ENCODE measurements around the gene HORMAD2.

HORMAD2 gene

GRCh38 chr22:30104501-30105156 lies 24.4 kb downstream of the HORMAD2 start:
- no peak for DNase-seq

GRCh38 chr22:30105483-30105882 lies 25.2 kb downstream of the HORMAD2 start:
- DNase-seq, result no peak

GRCh38 chr22:30113494-30113893 lies 33.2 kb downstream of the HORMAD2 start:
- no peak for DNase-seq

- DNase-seq, result no peak
Observed at GRCh38 chr22:30114361-30114760, 34.1 kb downstream of the HORMAD2 start.

GRCh38 chr22:30115705-30116104 lies 35.4 kb downstream of the HORMAD2 start:
- DNase-seq, result no peak

GRCh38 chr22:30116362-30117117 lies 36.3 kb downstream of the HORMAD2 start:
- no peak for DNase-seq

GRCh38 chr22:30117256-30117655 lies 37.0 kb downstream of the HORMAD2 start:
- no peak for DNase-seq

- DNase-seq, result no peak
Observed at GRCh38 chr22:30118291-30118690, 38.0 kb downstream of the HORMAD2 start.

- DNase-seq, result no peak
Observed at GRCh38 chr22:30121960-30122359, 41.7 kb downstream of the HORMAD2 start.

- DNase-seq, result no peak
Observed at GRCh38 chr22:30123463-30123862, 43.2 kb downstream of the HORMAD2 start.

- no peak for DNase-seq
Observed at GRCh38 chr22:30127749-30128166, 47.5 kb downstream of the HORMAD2 start.

GRCh38 chr22:30128511-30128910 lies 48.2 kb downstream of the HORMAD2 start:
- no peak for DNase-seq

GRCh38 chr22:30129636-30130035 lies 49.4 kb downstream of the HORMAD2 start:
- no peak for DNase-seq

- no peak for DNase-seq
Observed at GRCh38 chr22:30132290-30132996, 52.2 kb downstream of the HORMAD2 start.

- no peak for DNase-seq
Observed at GRCh38 chr22:30140414-30140813, 60.1 kb downstream of the HORMAD2 start.

GRCh38 chr22:30143265-30143664 lies 63.0 kb downstream of the HORMAD2 start:
- no peak for DNase-seq

GRCh38 chr22:30144391-30144790 lies 64.1 kb downstream of the HORMAD2 start:
- no peak for DNase-seq

GRCh38 chr22:30150212-30150611 lies 69.9 kb downstream of the HORMAD2 start:
- DNase-seq, result no peak

- DNase-seq, result no peak
Observed at GRCh38 chr22:30158277-30158676, 78.0 kb downstream of the HORMAD2 start.

- no peak for DNase-seq
Observed at GRCh38 chr22:30158744-30159500, 78.7 kb downstream of the HORMAD2 start.

- DNase-seq, result no peak
Observed at GRCh38 chr22:30159561-30160353, 79.5 kb downstream of the HORMAD2 start.
